BLaER1 (cell line): ENCODE results near the gene ELAVL4.
A peak's percentile ranks its signal among the peaks of the same experiment; 100 is the strongest.

Source experiments
- H3K27ac ChIP-seq: shearing (Covaris generic); formaldehyde crosslinking; 2 replicates; pipeline ENCODE4 v1.8.1; 2022
- H3K27me3 ChIP-seq: shearing (Covaris generic); formaldehyde crosslinking; 2 replicates; pipeline ENCODE4 v1.8.1; 2022
- H3K36me3 ChIP-seq: shearing (Covaris generic); formaldehyde crosslinking; 2 replicates; pipeline ENCODE4 v1.8.1; 2022
- H3K4me1 ChIP-seq: shearing (Covaris generic); formaldehyde crosslinking; 2 replicates; pipeline ENCODE4 v1.8.1; 2022
- H3K4me2 ChIP-seq: shearing (Covaris generic); formaldehyde crosslinking; 2 replicates; pipeline ENCODE4 v1.8.1; 2022
- H3K4me3 ChIP-seq: shearing (Covaris generic); formaldehyde crosslinking; 2 replicates; pipeline ENCODE4 v1.8.1; 2022
- H3K9ac ChIP-seq: shearing (Covaris generic); formaldehyde crosslinking; 2 replicates; pipeline ENCODE4 v1.8.1; 2022
- H3K9me3 ChIP-seq: shearing (Covaris generic); formaldehyde crosslinking; 2 replicates; pipeline ENCODE4 v1.8.1; 2022
- H4K20me1 ChIP-seq: shearing (Covaris generic); formaldehyde crosslinking; 2 replicates; pipeline ENCODE4 v1.8.1; 2022
- Cebpa-rat ChIP-seq: shearing (Covaris generic); IDR thresholded peaks from 2 replicates; pipeline ENCODE4 v1.8.1; 2022

Gene ELAVL4

DNA sequence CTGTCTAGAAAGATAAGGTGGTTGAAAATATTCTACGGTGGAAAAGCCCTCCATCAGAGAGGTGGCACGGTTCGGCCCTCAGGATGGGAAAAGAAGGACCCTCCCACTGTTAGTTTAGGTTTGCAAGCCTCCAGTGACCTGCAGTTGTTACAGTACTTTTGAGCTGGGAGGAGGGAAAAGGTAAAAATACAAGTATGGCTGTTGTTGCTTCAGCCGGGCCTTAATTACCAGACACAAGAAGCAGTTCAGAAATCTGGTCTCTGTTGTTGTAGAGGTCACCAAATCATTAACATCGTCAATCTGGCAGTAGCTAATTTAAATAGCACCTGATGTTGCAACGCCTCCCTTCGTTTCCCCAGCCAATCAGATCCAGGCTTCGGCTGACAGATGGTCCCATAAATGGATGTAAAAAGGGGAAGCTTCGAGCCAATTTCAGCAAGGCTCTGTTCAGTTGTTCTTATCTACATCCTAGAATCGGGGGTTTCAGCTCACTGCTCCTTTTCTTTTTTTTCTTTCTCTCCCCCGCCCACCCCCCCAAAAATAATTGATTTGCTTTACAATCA, at the start of gene ELAVL4:
TSS of gene ELAVL4 (plus strand) at position 424 of the 563 bp plus-strand sequence. CDS start 270 bp downstream, outside the sequence.
- no peak for TF ChIP-seq Cebpa-rat
- Histone ChIP-seq H3K4me1 (peaks cover 26% of the 10 kb centered on the region), H3K27me3 (no peaks in the 10 kb centered on the region), H4K20me1 (no peaks in the 10 kb centered on the region), H3K36me3 (no peaks in the 10 kb centered on the region), H3K27ac (no peak within 1 kb of the TSS), H3K9ac (peak within 1 kb of the TSS; percentile 17; the same call in 1 of the 2 replicates), H3K4me2 (peak within 1 kb of the TSS; percentile 91), H3K9me3 (no peaks in the 10 kb centered on the region), H3K4me3 (peak within 1 kb of the TSS; percentile 40; the same call in 1 of the 2 replicates)

DNA sequence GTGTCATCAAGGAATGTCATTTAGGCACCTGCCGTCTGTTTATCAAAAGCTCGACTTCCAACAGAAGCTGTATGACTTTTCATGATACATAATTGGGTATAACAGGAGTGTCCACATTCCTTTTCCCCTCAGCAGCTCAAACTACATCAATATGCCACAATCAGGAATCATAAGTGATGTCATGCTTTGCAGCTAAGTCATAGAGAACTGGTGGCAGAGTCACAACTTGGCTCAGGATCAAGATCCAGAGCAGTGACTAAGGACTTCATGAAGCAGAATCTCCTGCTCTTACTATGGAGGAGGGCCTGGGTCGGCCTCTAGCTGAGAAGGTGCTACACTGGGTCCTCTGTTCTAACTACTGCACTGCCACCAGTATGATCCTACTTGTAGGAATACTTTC, 48.4 kb upstream of the ELAVL4 start:
- Histone ChIP-seq H3K36me3 (no peaks in the 10 kb centered on the region), H3K9me3 (no peaks in the 10 kb centered on the region), H3K4me1 (no peaks in the 10 kb centered on the region), H3K27me3 (no peaks in the 10 kb centered on the region), H3K4me2 (no peak overlapping the region), H4K20me1 (no peaks in the 10 kb centered on the region), H3K27ac (no peak overlapping the region), H3K9ac (no peak overlapping the region), H3K4me3 (no peak overlapping the region)
- TF ChIP-seq Cebpa-rat = no peak

DNA sequence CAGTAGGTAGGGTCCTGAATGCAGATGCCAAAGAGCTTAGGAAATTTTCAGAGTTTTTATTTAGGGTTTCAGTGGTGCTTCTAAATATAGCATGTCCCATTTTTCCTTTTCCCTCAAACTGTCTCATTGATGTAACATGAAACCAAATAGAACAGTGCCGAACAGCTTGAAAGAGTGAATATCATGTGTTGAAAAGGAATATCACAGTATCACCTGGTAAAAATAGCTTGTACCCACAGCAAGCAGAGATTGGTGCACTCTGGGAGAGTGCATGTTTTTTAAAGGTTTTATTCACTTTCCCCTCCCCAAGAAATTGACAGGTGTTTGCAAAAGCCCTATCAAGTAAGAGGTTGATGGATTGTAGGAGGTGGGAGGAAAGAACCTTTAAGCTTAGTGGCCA, 41.9 kb upstream of the ELAVL4 start:
- Histone ChIP-seq H3K9me3 (no peaks in the 10 kb centered on the region), H3K27me3 (no peaks in the 10 kb centered on the region), H3K36me3 (no peaks in the 10 kb centered on the region), H3K4me1 (no peaks in the 10 kb centered on the region), H3K4me2 (no peak overlapping the region), H3K9ac (no peak overlapping the region), H4K20me1 (no peaks in the 10 kb centered on the region), H3K4me3 (no peak overlapping the region), H3K27ac (no peak overlapping the region)
- no peak for TF ChIP-seq Cebpa-rat

DNA sequence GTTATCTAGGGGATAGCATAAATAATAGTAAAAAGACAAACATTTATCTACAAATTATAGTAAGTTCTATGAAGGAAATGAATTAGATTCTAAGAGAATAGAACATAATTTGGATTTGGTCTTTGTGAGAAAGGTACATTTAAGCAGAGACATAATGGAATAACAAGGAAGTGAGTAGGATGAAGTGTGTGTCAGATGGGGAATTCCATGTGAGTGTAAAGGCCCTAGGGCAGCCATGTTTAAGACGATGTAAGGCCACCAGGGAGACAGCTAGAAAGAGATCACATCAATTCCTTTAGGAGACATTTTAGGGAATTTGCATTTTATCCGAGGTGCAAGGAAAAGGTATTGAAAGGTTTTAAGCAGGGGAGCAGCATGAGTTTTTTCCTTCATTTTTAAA, 33.8 kb upstream of the ELAVL4 start:
- Histone ChIP-seq H3K27me3 (no peaks in the 10 kb centered on the region), H3K4me1 (no peaks in the 10 kb centered on the region)
- TF ChIP-seq Cebpa-rat = no peak

DNA sequence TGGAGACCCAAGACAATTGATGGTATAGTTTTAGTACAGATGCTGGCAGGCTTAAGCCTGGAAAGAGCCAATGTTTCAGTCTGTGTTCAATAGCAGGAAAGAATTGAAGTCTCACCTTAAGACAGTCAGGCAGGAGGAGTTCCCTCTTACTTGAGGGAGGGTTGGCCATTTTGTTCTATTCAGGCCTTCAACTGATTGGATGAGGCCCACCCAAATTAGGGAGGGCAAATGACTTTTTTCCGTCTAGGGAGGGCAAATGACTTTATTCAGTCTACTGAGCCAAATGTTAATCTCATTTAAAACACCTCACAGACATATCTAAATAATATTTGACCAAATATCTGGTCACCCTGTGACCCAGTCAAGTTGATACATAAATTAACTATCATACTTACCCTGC, 31.4 kb upstream of the ELAVL4 start:
- H4K20me1 ChIP-seq = no peaks in the 10 kb centered on the region
- H3K9me3 ChIP-seq = no peaks in the 10 kb centered on the region
- no peaks in the 10 kb centered on the region for H3K27me3 ChIP-seq
- no peak overlapping the region for H3K4me2 ChIP-seq
- no peak overlapping the region for H3K27ac ChIP-seq
- H3K4me1 ChIP-seq = no peaks in the 10 kb centered on the region
- no peaks in the 10 kb centered on the region for H3K36me3 ChIP-seq
- TF ChIP-seq Cebpa-rat = no peak
- H3K4me3 ChIP-seq = no peak overlapping the region
- H3K9ac ChIP-seq = no peak overlapping the region

More for the DNA sequence above, 33.8 kb upstream of the ELAVL4 start:
- H3K9me3 ChIP-seq = no peaks in the 10 kb centered on the region
- no peak overlapping the region for H3K4me2 ChIP-seq
- H3K27ac ChIP-seq = no peak overlapping the region
- H3K9ac ChIP-seq = no peak overlapping the region
- no peaks in the 10 kb centered on the region for H4K20me1 ChIP-seq
- H3K4me3 ChIP-seq = no peak overlapping the region
- H3K36me3 ChIP-seq = no peaks in the 10 kb centered on the region

DNA sequence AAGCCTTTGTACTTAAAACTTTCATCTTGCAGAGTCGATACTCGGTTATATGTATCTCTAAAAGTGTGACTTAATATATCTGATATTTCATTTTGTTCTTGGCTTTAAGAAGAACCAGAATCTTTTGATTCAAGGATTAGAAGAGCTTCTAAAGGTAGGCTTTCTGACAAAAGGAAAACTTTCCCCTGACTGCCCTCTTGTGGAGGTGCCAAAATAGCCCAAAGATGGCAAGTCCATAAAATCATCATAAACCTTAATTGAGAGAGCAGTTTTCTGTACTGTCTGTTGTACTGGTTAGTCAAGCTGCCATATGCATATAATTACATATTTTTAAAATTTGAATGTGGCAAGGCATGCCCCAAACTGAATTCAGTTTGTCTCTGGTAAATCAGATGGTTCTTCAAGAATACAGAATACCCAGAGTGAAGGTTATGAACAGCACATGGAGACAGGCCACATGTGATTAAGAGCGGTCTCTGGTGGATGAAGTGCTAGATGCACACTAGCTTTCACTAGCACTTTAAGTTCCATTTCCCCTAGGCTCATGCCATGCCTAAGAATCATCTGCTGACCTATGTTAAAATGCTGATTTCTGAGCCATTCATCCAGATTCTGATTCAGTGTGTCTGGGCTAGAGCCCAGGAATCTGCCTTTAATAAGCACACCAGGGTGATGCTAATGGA, 27.7 kb upstream of the ELAVL4 start:
- no peak overlapping the region for H3K9ac ChIP-seq
- H3K36me3 ChIP-seq = no peaks in the 10 kb centered on the region
- H3K4me1 ChIP-seq = no peaks in the 10 kb centered on the region
- no peaks in the 10 kb centered on the region for H3K27me3 ChIP-seq
- no peaks in the 10 kb centered on the region for H4K20me1 ChIP-seq
- H3K4me2 ChIP-seq = no peak overlapping the region
- no peak overlapping the region for H3K27ac ChIP-seq
- no peak overlapping the region for H3K4me3 ChIP-seq
- H3K9me3 ChIP-seq = no peaks in the 10 kb centered on the region
- TF ChIP-seq Cebpa-rat = no peak

DNA sequence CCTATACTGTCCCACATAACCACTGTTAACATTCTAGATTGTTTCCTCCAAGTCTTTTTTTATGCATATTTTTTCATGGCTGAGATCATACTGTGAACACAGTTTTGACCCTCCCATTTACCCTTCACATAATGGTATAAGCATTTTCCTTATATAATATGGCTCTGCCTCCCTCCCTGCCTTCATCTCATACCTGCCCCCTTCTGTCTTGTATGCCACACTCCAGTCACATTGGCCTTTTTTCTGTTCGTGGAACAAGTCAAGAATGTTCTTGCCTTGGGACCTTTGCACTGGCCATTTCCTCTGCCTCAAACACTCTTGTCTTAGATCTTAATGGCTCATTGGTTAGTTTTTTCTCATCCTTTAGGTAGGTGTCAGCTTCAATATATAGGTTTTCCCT, 24.3 kb upstream of the ELAVL4 start:
- no peaks in the 10 kb centered on the region for H3K4me1 ChIP-seq
- H3K36me3 ChIP-seq = no peaks in the 10 kb centered on the region
- no peaks in the 10 kb centered on the region for H3K9me3 ChIP-seq
- no peak overlapping the region for H3K27ac ChIP-seq
- H4K20me1 ChIP-seq = no peaks in the 10 kb centered on the region
- no peaks in the 10 kb centered on the region for H3K27me3 ChIP-seq
- H3K4me3 ChIP-seq = no peak overlapping the region
- TF ChIP-seq Cebpa-rat = no peak
- H3K9ac ChIP-seq = no peak overlapping the region
- H3K4me2 ChIP-seq = no peak overlapping the region

DNA sequence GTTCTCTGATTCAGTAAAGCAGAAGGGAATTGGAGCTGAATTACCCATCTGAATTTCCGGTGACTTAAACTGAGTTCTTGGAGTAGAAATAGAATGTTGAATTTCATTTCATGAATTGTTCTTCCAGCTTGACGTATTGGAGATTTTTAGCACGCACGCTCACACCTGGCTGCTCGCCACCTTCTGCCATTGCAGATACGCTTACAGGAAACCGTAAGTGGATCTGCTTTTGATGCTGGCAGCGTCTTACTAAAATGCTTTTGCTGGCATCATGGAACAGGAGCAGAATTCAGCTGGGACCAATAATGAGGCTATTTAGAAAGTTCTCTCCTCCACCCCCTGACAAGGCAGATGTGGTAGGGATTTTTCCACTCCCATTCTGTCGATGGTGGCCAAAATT, 17.7 kb upstream of the ELAVL4 start:
- TF ChIP-seq Cebpa-rat = no peak
- H3K36me3 ChIP-seq = no peaks in the 10 kb centered on the region
- no peak overlapping the region for H3K4me2 ChIP-seq
- H4K20me1 ChIP-seq = no peaks in the 10 kb centered on the region
- no peak overlapping the region for H3K9ac ChIP-seq
- H3K4me1 ChIP-seq = no peaks in the 10 kb centered on the region
- H3K9me3 ChIP-seq = no peaks in the 10 kb centered on the region
- H3K27me3 ChIP-seq = no peaks in the 10 kb centered on the region
- no peak overlapping the region for H3K4me3 ChIP-seq
- H3K27ac ChIP-seq = no peak overlapping the region

DNA sequence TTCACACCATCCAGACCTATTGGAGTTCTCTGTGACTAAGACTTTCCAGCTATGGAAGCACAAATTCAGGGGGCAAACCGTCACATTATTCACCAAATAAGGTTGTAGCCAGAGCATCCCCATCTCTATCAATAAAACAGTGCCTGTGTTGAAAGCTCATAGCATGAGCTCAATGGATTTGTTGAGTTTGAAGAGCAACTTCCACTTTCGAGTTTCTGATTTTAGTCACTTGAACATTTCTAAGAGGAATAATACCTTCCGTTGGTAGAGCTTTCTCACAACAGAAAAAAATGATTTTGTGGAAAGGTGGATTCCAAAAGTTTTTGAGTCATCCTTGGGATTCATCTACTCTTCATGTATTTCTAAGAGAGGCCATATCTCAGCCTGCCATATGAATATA, 13.0 kb upstream of the ELAVL4 start:
- H3K4me1 ChIP-seq = no peaks in the 10 kb centered on the region
- no peak overlapping the region for H3K4me2 ChIP-seq
- no peak overlapping the region for H3K4me3 ChIP-seq
- TF ChIP-seq Cebpa-rat = no peak
- no peaks in the 10 kb centered on the region for H3K27me3 ChIP-seq
- H3K9ac ChIP-seq = no peak overlapping the region
- no peaks in the 10 kb centered on the region for H3K9me3 ChIP-seq
- no peaks in the 10 kb centered on the region for H4K20me1 ChIP-seq
- H3K36me3 ChIP-seq = no peaks in the 10 kb centered on the region
- no peak overlapping the region for H3K27ac ChIP-seq

DNA sequence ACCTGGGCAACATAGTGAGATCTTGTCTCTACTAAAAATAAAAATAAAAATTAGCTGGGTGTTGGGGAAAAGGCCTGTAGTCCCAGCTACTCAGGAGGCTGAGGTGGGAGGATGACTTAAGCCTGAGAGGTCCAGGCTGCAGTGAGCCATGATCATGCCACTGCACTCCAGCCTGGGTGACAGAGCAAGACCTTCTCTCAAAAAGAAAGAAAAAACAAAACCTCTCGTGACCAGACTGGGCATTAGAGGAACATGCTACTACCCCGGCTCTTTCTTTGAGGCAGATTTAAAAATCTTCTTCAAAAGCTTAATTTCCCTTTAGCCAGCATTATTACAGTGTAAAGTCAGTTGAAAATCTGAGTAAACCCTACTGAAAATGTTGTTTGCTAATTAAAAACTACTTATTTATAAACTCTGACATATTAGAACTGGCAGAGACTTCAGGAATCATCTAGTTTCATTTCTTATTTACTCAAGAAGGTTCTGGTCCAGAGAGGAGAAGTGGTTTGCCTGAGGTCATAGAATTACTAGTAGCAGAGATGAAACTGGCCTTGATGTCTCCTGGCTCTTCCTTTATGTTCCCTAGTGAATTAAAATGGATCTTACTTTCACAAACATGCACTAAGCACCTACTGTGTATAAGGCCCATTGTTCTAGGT, 11.6 kb upstream of the ELAVL4 start:
- TF ChIP-seq Cebpa-rat = no peak
- no peaks in the 10 kb centered on the region for H3K36me3 ChIP-seq
- no peak overlapping the region for H3K4me3 ChIP-seq
- no peak overlapping the region for H3K27ac ChIP-seq
- H3K9ac ChIP-seq = no peak overlapping the region
- H3K4me2 ChIP-seq = no peak overlapping the region
- no peaks in the 10 kb centered on the region for H3K27me3 ChIP-seq
- H4K20me1 ChIP-seq = no peaks in the 10 kb centered on the region
- no peaks in the 10 kb centered on the region for H3K9me3 ChIP-seq
- no peaks in the 10 kb centered on the region for H3K4me1 ChIP-seq
